ENCODE results near the gene PSME3IP1.

GRCh38 chr16:57137566-57138273 lies 48.1 kb downstream of the PSME3IP1 start:
- TF ChIP-seq CTCF (IDR thresholded peaks at IDR 0.05; ENCODE audit: poor library complexity): no peak
- no peak for TF ChIP-seq EZH2 (IDR thresholded peaks at IDR 0.05; ENCODE audit: borderline replicate concordance)
- TF ChIP-seq EZH2phosphoT487 (IDR thresholded peaks at IDR 0.05; ENCODE audit: low read depth, severe bottlenecking, unreplicated experiment): no peak
